SU-DHL-6 (cell line): ENCODE results near the gene OSBPL6.

Experiments
- H2AFZ ChIP-seq: fragments of 200-600 bp; sonication (generic); 2 replicates; pipeline ENCODE4 v1.6.1; 2014; ENCODE audit warnings: low read depth, mild to moderate bottlenecking, moderate library complexity, mixed read lengths, antibody characterized with exemption, low read length; ENCODE audit not compliant: severe bottlenecking
- H3F3A ChIP-seq: fragments of 200-600 bp; shearing (Covaris generic); 2 replicates; pipeline ENCODE4 v1.6.0; 2016; ENCODE audit warnings: antibody characterized with exemption, mild to moderate bottlenecking; ENCODE audit not compliant: insufficient read depth
- H3K27ac ChIP-seq: fragments of 200-600 bp; sonication (generic); 2 replicates; pipeline ENCODE4 v1.5.1; 2016; ENCODE audit warnings: low read depth, mild to moderate bottlenecking, low read length, moderate library complexity, mixed read lengths
- H3K27me3 ChIP-seq: fragments of 200-600 bp; sonication (generic), shearing (Covaris generic); 2 replicates; pipeline ENCODE4 v1.6.0; 2014; ENCODE audit warnings: mild to moderate bottlenecking, low read length
- H3K36me3 ChIP-seq: fragments of 200-600 bp; sonication (generic); 2 replicates; pipeline ENCODE4 v1.6.1; 2014; ENCODE audit warnings: mild to moderate bottlenecking, low read length, mixed read lengths
- H3K4me2 ChIP-seq: fragments of 300-600, 200-600 bp; shearing (Covaris generic), sonication (generic); 2 replicates; pipeline ENCODE4 v1.6.0; 2014; ENCODE audit warnings: low read length, low read depth, mild to moderate bottlenecking; ENCODE audit not compliant: poor library complexity, severe bottlenecking
- H3K4me3 ChIP-seq: fragments of 200-600 bp; sonication (generic); 2 replicates; pipeline ENCODE4 v1.5.1; 2014; ENCODE audit warnings: antibody characterized with exemption, low read length, mild to moderate bottlenecking, mixed read lengths; ENCODE audit not compliant: insufficient read depth, poor library complexity, severe bottlenecking
- H3K79me2 ChIP-seq: fragments of 200-600 bp; sonication (generic); 2 replicates; pipeline ENCODE4 v1.6.1; 2014; ENCODE audit warnings: mild to moderate bottlenecking, low read length, moderate library complexity; ENCODE audit not compliant: insufficient read depth
- H3K9ac ChIP-seq: fragments of 200-600 bp; sonication (generic); 2 replicates; pipeline ENCODE4 v1.7.0; 2014; ENCODE audit warnings: mild to moderate bottlenecking, low read length
- H3K9me2 ChIP-seq: fragments of 200-600 bp; sonication (generic); replicated peaks from 2 replicates; pipeline ENCODE4 v1.6.1; 2014; ENCODE audit warnings: low read length; ENCODE audit not compliant: insufficient read depth
- H3K9me3 ChIP-seq: fragments of 200-600 bp; sonication (generic); 2 replicates; pipeline ENCODE4 v1.6.1; 2014; ENCODE audit warnings: low read length, mixed read lengths; ENCODE audit not compliant: insufficient read depth
- H4K20me1 ChIP-seq: fragments of 200-600 bp; sonication (generic); 2 replicates; pipeline ENCODE4 v1.6.1; 2014; ENCODE audit warnings: low read depth, mild to moderate bottlenecking, antibody characterized with exemption, low read length, moderate library complexity, mixed read lengths
- CTCF ChIP-seq: fragments of 200-600 bp; sonication (generic); IDR thresholded peaks from one replicate; pipeline ENCODE4 v1.5.1; 2017; ENCODE audit warnings: antibody characterized with exemption, mild to moderate bottlenecking, low read length, moderate library complexity; ENCODE audit not compliant: insufficient read depth, poor library complexity, severe bottlenecking
- EZH2phosphoT487 ChIP-seq: fragments of 200-600 bp; sonication (generic), shearing (Covaris generic); conservative IDR thresholded peaks from 2 replicates; pipeline ENCODE4 v1.6.1; 2018; ENCODE audit warnings: mild to moderate bottlenecking, antibody characterized with exemption, low read length, moderate library complexity, mixed read lengths

OSBPL6 gene

DNA sequence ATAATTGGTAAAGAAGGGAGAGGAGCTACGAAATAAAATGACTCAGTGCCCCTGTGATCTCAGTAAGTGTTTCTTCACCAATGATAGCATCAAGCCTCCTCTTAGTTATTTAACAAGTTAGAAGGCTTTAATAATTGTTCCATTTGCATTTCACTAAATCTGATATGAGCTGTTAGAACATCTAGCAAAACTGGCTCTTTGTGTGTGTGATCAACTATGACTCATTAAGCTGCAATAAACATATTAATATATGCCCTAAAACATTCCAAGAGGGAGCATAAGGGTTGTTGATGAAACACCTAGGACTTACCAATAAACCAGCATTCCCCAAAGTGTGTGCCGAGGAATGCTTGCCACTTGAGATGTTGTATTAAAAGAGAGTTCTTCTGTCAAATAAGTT, 115.2 kb downstream of the OSBPL6 start:
- Histone ChIP-seq H3K79me2 (no peaks in the 10 kb centered on the region), H3F3A (no peaks in the 10 kb centered on the region), H3K4me3 (no peak overlapping the region), H3K9me2 (no peaks in the 10 kb centered on the region), H4K20me1 (no peaks in the 10 kb centered on the region), H3K9me3 (no peaks in the 10 kb centered on the region), H3K36me3 (no peaks in the 10 kb centered on the region), H3K27ac (no peak overlapping the region), H2AFZ (no peak overlapping the region), H3K27me3 (no peaks in the 10 kb centered on the region), H3K9ac (no peak overlapping the region), H3K4me2 (no peak overlapping the region)
- TF ChIP-seq EZH2phosphoT487 (no peak), CTCF (no peak)

GRCh38 chr2:178315078-178315477, 120.8 kb downstream of the OSBPL6 start:
- Histone ChIP-seq H4K20me1 (no peaks in the 10 kb centered on the region), H3K27ac (no peak overlapping the region), H3K4me2 (no peak overlapping the region), H2AFZ (no peak overlapping the region), H3K9me2 (no peaks in the 10 kb centered on the region), H3F3A (no peaks in the 10 kb centered on the region), H3K27me3 (no peaks in the 10 kb centered on the region), H3K4me3 (no peak overlapping the region), H3K9ac (no peak overlapping the region), H3K36me3 (no peaks in the 10 kb centered on the region), H3K79me2 (no peaks in the 10 kb centered on the region), H3K9me3 (no peaks in the 10 kb centered on the region)
- TF ChIP-seq CTCF (no peak), EZH2phosphoT487 (no peak)

- H3K36me3 ChIP-seq = no peaks in the 10 kb centered on the region
- H3K9me3 ChIP-seq = no peaks in the 10 kb centered on the region
- no peak overlapping the region for H2AFZ ChIP-seq
- H3K27ac ChIP-seq = no peak overlapping the region
- H3K4me3 ChIP-seq = no peak overlapping the region
- no peaks in the 10 kb centered on the region for H3F3A ChIP-seq
- H3K4me2 ChIP-seq = no peak overlapping the region
- TF ChIP-seq EZH2phosphoT487 = no peak
- no peak for TF ChIP-seq CTCF
- H3K27me3 ChIP-seq = no peaks in the 10 kb centered on the region
- H3K9ac ChIP-seq = no peak overlapping the region
- H3K79me2 ChIP-seq = no peaks in the 10 kb centered on the region
- no peaks in the 10 kb centered on the region for H4K20me1 ChIP-seq
- H3K9me2 ChIP-seq = no peaks in the 10 kb centered on the region
Observed at GRCh38 chr2:178315488-178315948, 121.2 kb downstream of the OSBPL6 start.
